ENCODE results near the gene TTC29.

- TF ChIP-seq EZH2 (IDR thresholded peaks at IDR 0.05; ENCODE audit: insufficient read depth, poor library complexity, severe bottlenecking) = no peak
- no peak for TF ChIP-seq EZH2phosphoT487 (IDR thresholded peaks at IDR 0.05; ENCODE audit: insufficient read depth, low read depth)
These were observed 169.0 kb downstream of the TTC29 start for GRCh38 chr4:146776691-146777090.

All from GM23248 (cell line).